A549 (cell line): Measurements from ENCODE around the gene PDCD1.

ENCODE experiments used
- BHLHE40 ChIP-seq: IDR thresholded peaks from 2 replicates; pipeline ENCODE4 v1.6.1; 2012; ENCODE audit warnings: low read depth, low read length, inconsistent platforms
- EP300 ChIP-seq, 2 experiments: fragments of >200 bp; sonication (Bioruptor Twin); formaldehyde crosslinking; IDR thresholded peaks; 2 replicates in 1 of 2; 3 replicates in 1 of 2; pipeline ENCODE4 v1.6.1; 2016 to 2017
- JUN ChIP-seq, 2 experiments: fragments of >200 bp; sonication (Bioruptor Twin); formaldehyde crosslinking; IDR thresholded peaks; 2 replicates in 1 of 2; 3 replicates in 1 of 2; pipeline ENCODE4 v1.6.1; 2016 to 2017
- KDM1A ChIP-seq: fragments of 200-600 bp; sonication (generic); IDR thresholded peaks from 2 replicates; pipeline ENCODE4 v1.6.1; 2016; ENCODE audit warnings: low read depth, mild to moderate bottlenecking
- MAFK ChIP-seq: fragments of 450-650 bp; IDR thresholded peaks from 2 replicates; pipeline ENCODE4 v1.6.1; 2014; ENCODE audit not compliant: partially characterized antibody
- PBX3 ChIP-seq: IDR thresholded peaks from 2 replicates; pipeline ENCODE4 v1.6.1; 2012
- POLR2A ChIP-seq: IDR thresholded peaks from 2 replicates; pipeline ENCODE4 v1.6.1; 2012; ENCODE audit warnings: mild to moderate bottlenecking, low read length
- RCOR1 ChIP-seq: fragments of 150-350 bp; IDR thresholded peaks from 2 replicates; pipeline ENCODE4 v1.6.1; 2014; ENCODE audit warnings: antibody characterized with exemption, low read length, low read depth
- SMC3 ChIP-seq: fragments of >200 bp; sonication (Bioruptor Twin); formaldehyde crosslinking; IDR thresholded peaks from 3 replicates; pipeline ENCODE4 v1.6.1; 2018; ENCODE audit warnings: inconsistent platforms
- SREBF2 ChIP-seq: fragments of 450-650 bp; IDR thresholded peaks from 2 replicates; pipeline ENCODE4 v1.6.1; 2014; ENCODE audit warnings: mild to moderate bottlenecking, moderate library complexity
- TF ChIP-seq, protein P1 (sequence below): fragments of 250-450 bp; sonication (Bioruptor Pico); IDR thresholded peaks from 2 replicates; pipeline ENCODE4 v1.5.0; 2021; ENCODE audit warnings: mild to moderate bottlenecking, moderate library complexity, borderline replicate concordance
- TF ChIP-seq, protein P2 (sequence below): fragments of >200 bp; sonication (Bioruptor Twin); formaldehyde crosslinking; IDR thresholded peaks from 3 replicates; pipeline ENCODE4 v1.5.1; 2016
- TF ChIP-seq, protein P3 (sequence below): IDR thresholded peaks from 2 replicates; pipeline ENCODE4 v1.6.1; 2012

DNA sequence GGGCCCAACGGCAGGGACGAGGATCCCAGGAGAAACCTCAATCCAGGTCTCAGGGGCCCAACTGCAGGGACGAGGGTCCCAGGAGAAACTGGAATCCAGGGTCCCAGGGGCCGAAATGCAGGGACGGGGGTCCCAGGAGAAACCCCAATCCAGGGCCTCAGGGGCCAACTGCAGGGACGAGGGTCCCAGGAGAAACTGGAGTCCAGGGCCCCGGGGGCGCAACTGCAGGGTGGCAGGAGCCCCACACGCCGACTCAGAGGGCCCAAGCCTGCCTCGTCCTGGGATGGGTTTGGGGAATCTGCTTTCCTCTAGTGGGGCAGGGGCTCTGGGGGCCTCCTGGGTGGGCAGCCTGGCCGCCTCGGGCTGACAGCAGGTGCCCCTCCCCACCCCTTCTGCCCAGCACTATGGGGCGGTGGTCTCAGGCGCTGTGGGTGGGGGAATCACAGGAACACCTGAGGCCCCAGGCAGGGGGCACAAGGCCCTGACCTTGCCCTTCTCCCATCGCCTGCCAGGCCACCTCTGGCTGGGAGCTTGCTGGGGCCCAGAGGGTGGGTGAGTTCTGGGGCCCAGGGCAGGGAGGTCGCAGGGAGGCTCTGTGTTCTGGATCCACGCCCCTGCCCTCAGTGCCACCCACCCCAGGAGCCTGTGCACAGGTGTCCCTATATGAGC, 18.0 kb upstream of the PDCD1 start:
- TF ChIP-seq JUN (IDR thresholded peaks at IDR 0.05): no peak
- no peak for TF ChIP-seq SREBF2
- TF ChIP-seq, protein P1, sequence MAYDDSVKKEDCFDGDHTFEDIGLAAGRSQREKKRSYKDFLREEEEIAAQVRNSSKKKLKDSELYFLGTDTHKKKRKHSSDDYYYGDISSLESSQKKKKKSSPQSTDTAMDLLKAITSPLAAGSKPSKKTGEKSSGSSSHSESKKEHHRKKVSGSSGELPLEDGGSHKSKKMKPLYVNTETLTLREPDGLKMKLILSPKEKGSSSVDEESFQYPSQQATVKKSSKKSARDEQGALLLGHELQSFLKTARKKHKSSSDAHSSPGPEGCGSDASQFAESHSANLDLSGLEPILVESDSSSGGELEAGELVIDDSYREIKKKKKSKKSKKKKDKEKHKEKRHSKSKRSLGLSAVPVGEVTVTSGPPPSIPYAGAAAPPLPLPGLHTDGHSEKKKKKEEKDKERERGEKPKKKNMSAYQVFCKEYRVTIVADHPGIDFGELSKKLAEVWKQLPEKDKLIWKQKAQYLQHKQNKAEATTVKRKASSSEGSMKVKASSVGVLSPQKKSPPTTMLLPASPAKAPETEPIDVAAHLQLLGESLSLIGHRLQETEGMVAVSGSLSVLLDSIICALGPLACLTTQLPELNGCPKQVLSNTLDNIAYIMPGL (CRISPR knock-in tag): no peak
- TF ChIP-seq, protein P2, sequence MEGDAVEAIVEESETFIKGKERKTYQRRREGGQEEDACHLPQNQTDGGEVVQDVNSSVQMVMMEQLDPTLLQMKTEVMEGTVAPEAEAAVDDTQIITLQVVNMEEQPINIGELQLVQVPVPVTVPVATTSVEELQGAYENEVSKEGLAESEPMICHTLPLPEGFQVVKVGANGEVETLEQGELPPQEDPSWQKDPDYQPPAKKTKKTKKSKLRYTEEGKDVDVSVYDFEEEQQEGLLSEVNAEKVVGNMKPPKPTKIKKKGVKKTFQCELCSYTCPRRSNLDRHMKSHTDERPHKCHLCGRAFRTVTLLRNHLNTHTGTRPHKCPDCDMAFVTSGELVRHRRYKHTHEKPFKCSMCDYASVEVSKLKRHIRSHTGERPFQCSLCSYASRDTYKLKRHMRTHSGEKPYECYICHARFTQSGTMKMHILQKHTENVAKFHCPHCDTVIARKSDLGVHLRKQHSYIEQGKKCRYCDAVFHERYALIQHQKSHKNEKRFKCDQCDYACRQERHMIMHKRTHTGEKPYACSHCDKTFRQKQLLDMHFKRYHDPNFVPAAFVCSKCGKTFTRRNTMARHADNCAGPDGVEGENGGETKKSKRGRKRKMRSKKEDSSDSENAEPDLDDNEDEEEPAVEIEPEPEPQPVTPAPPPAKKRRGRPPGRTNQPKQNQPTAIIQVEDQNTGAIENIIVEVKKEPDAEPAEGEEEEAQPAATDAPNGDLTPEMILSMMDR: no peak
- TF ChIP-seq RCOR1: no peak
- TF ChIP-seq EP300 (IDR thresholded peaks at IDR 0.05): no peak
- TF ChIP-seq SMC3: no peak
- TF ChIP-seq, protein P3, sequence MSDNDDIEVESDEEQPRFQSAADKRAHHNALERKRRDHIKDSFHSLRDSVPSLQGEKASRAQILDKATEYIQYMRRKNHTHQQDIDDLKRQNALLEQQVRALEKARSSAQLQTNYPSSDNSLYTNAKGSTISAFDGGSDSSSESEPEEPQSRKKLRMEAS: no peak
- no peak for TF ChIP-seq KDM1A
- TF ChIP-seq POLR2A: no peak
- no peak for TF ChIP-seq PBX3
- no peak for TF ChIP-seq BHLHE40
- TF ChIP-seq MAFK: no peak
